Measurements from ENCODE around the gene BARX1. TPM values are rescaled to one million over a fixed set of nuclear protein-coding genes. Genes with fewer than 3 reads are reported as not detected.
A peak's percentile ranks its signal among the peaks of the same experiment; 100 is the strongest.

The BARX1 gene
- polyA plus RNA-seq, 3 donors = not detected

DNA sequence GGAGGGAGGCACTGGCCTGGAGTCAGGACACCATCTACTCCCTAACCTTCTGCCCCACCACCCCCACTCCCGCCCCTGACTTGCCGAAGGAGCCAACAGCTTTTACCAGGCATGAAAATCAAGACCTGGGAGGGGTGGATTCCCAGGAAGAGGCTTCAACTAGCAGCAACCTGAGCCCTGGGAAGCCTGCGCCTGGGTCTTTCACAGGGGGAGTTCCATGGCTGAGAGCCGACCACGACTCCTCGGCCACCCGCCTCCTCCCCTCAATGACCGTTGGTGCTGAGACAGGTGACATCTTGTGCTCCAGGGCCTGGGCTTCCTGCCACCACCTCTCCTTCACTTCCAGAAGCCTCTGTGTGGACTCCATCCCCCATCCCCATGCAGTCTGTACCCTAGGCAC lies 37.1 kb downstream of the BARX1 start:
- Histone ChIP-seq H2AFZ (ENCODE audit: insufficient read depth, low read depth, low read length, poor library complexity, severe bottlenecking) (no peak overlapping the region), H3K9ac (ENCODE audit: insufficient read depth, low read length, poor library complexity, severe bottlenecking) (no peak overlapping the region), H4K20me1 (ENCODE audit: insufficient read depth, low read length) (no peaks in the 10 kb centered on the region), H3K4me1 (ENCODE audit: control insufficient read depth in 1 of 2, insufficient read depth in 2 of 2, low read length in 2 of 2) (no peaks in the 10 kb centered on the region), H3K4me3 (replicated peaks in 1 of 3; ENCODE audit: low read depth in 2 of 3, low read length in 3 of 3) (no peak overlapping the region), H3K9me3 (replicated peaks in 1 of 2; ENCODE audit: control insufficient read depth in 1 of 2, insufficient read depth in 1 of 2, low read length in 2 of 2) (no peaks in the 10 kb centered on the region), H3K27me3 (ENCODE audit: control insufficient read depth in 2 of 2, insufficient read depth in 2 of 2, low read length in 2 of 2) (no peaks in the 10 kb centered on the region), H3K27ac (ENCODE audit: low read depth in 1 of 2, low read length in 2 of 2) (no peak overlapping the region), H3K4me2 (replicated peaks; ENCODE audit: extremely low read depth, low read length, poor library complexity, severe bottlenecking) (no peak overlapping the region), H3K36me3 (replicated peaks in 1 of 2; ENCODE audit: control insufficient read depth in 1 of 2, insufficient read depth in 2 of 2, low read length in 2 of 2) (no peaks in the 10 kb centered on the region), H3K79me2 (ENCODE audit: insufficient read depth, low read length) (no peaks in the 10 kb centered on the region)
- Mint-ChIP-seq H3K4me3 (no peak overlapping the region), H3K4me1 (no peaks in the 10 kb centered on the region), H3K27ac (peak overlapping the region in 1 of 7 donors; percentile 26), H3K36me3 (no peaks in the 10 kb centered on the region), H3K9me3 (peaks cover 0 to 2% (median 0%) of the 10 kb centered on the region in 7 donors), H3K27me3 (ENCODE audit: low read depth in 3 of 3) (peaks cover 1 to 10% (median 6%) of the 10 kb centered on the region in 3 donors)
- TF ChIP-seq, protein P1, sequence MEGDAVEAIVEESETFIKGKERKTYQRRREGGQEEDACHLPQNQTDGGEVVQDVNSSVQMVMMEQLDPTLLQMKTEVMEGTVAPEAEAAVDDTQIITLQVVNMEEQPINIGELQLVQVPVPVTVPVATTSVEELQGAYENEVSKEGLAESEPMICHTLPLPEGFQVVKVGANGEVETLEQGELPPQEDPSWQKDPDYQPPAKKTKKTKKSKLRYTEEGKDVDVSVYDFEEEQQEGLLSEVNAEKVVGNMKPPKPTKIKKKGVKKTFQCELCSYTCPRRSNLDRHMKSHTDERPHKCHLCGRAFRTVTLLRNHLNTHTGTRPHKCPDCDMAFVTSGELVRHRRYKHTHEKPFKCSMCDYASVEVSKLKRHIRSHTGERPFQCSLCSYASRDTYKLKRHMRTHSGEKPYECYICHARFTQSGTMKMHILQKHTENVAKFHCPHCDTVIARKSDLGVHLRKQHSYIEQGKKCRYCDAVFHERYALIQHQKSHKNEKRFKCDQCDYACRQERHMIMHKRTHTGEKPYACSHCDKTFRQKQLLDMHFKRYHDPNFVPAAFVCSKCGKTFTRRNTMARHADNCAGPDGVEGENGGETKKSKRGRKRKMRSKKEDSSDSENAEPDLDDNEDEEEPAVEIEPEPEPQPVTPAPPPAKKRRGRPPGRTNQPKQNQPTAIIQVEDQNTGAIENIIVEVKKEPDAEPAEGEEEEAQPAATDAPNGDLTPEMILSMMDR (IDR thresholded peaks at IDR 0.05) = no peak
- no peak for DNase-seq
- WGBS (ENCODE audit: insufficient coverage) = 86% methylated on average over 6 of the region's 8 CpGs
- intact Hi-C loops (cut with micrococcal nuclease) = no loop called here

DNA sequence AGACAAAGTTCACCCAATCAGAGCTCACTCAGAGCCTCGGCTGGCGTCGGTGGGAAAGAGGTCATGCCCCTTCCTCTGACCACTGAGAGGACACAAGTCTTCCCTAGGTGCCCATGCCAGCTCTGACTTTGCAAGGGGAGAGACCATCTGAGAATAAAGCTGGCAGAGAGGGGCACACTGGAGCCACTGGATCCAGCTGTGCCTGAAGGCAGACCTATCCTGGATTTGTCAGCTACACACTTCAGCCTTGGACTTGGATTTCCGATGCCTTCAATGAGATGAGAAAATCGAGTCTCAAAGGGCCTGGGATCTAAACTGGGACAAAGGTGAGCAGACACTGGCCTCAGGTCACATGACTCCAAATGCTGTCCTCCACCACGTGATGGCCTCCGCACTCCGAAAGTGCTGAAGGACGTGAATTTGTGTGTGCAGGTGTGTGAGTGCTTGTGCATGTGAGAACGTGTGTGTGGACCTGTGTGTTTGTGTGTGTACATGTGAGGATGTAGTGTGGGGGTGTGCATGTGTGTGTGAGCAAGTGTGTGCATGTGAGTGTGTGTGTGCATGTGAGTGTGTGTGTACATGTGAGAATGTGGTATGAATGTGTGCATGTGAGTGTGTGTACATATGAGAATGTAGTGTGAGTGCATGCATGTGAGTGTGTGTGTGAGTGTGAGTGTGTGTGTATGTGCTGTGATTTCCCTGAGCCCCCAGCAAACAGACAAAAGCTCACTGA lies 37.9 kb downstream of the BARX1 start:
- Mint-ChIP-seq H3K4me3 (no peak overlapping the region), H3K27ac (no peak overlapping the region), H3K36me3 (no peaks in the 10 kb centered on the region), H3K4me1 (no peaks in the 10 kb centered on the region), H3K27me3 (ENCODE audit: low read depth in 3 of 3) (peaks cover 0 to 10% (median 6%) of the 10 kb centered on the region in 3 donors), H3K9me3 (peaks cover 0 to 2% (median 0%) of the 10 kb centered on the region in 7 donors)
- intact Hi-C loops (cut with micrococcal nuclease) = no loop called here
- H3K27me3 ChIP-seq (ENCODE audit: control insufficient read depth in 2 of 2, insufficient read depth in 2 of 2, low read length in 2 of 2) = no peaks in the 10 kb centered on the region
- no peak for DNase-seq
- H4K20me1 ChIP-seq (ENCODE audit: insufficient read depth, low read length) = no peaks in the 10 kb centered on the region
- H3K4me3 ChIP-seq (replicated peaks in 1 of 3; ENCODE audit: low read depth in 2 of 3, low read length in 3 of 3) = no peak overlapping the region
- H3K9me3 ChIP-seq (replicated peaks in 1 of 2; ENCODE audit: control insufficient read depth in 1 of 2, insufficient read depth in 1 of 2, low read length in 2 of 2) = no peaks in the 10 kb centered on the region
- H3K4me1 ChIP-seq (ENCODE audit: control insufficient read depth in 1 of 2, insufficient read depth in 2 of 2, low read length in 2 of 2) = no peaks in the 10 kb centered on the region
- TF ChIP-seq, protein P1 (IDR thresholded peaks at IDR 0.05) = no peak
- H3K79me2 ChIP-seq (ENCODE audit: insufficient read depth, low read length) = no peaks in the 10 kb centered on the region
- no peak overlapping the region for H3K4me2 ChIP-seq (replicated peaks; ENCODE audit: extremely low read depth, low read length, poor library complexity, severe bottlenecking)
- no peak overlapping the region for H2AFZ ChIP-seq (ENCODE audit: insufficient read depth, low read depth, low read length, poor library complexity, severe bottlenecking)
- no peaks in the 10 kb centered on the region for H3K36me3 ChIP-seq (replicated peaks in 1 of 2; ENCODE audit: control insufficient read depth in 1 of 2, insufficient read depth in 2 of 2, low read length in 2 of 2)
- 94% methylated on average over 10 of the region's 10 CpGs for WGBS (ENCODE audit: insufficient coverage)
- H3K9ac ChIP-seq (ENCODE audit: insufficient read depth, low read length, poor library complexity, severe bottlenecking) = no peak overlapping the region
- H3K27ac ChIP-seq (ENCODE audit: low read depth in 1 of 2, low read length in 2 of 2) = no peak overlapping the region
